Right atrium auricular region (tissue), 2 donors: ENCODE data around the gene COMT. TPM values are rescaled to one million over a fixed set of nuclear protein-coding genes. Genes with fewer than 3 reads are reported as not detected.

Experiments used
- DNase-seq: peaks from one replicate; pipeline ENCODE4 v3.0.0-alpha.2; 2019; ENCODE audit warnings: low spot score
- H3K27ac ChIP-seq, 2 donors: fragments of 200-600 bp; sonication (generic); 1 replicate in 1 of 2; 2 replicates in 1 of 2; pipeline ENCODE4 v1.5.1; 2016 to 2019
- H3K27me3 ChIP-seq, 2 donors: fragments of 200-600 bp; sonication (generic); one replicate each; pipeline versions ENCODE4 v1.5.1 to v1.6.0; 2017 to 2019
- H3K36me3 ChIP-seq: fragments of 200-600 bp; sonication (generic); one replicate; pipeline ENCODE4 v1.5.1; 2016
- H3K4me1 ChIP-seq, 2 donors: fragments of 200-600 bp; sonication (generic); one replicate each; pipeline versions ENCODE4 v1.5.1 to v1.6.0; 2017 to 2019
- H3K4me3 ChIP-seq, 2 donors: fragments of 200-600 bp; sonication (generic); 1 replicate in 1 of 2; 2 replicates in 1 of 2; pipeline ENCODE4 v1.5.1; 2017 to 2019; ENCODE audit warnings: mild to moderate bottlenecking in 1 of 2, moderate library complexity in 1 of 2
- H3K9me3 ChIP-seq, 2 donors: fragments of 200-600 bp; sonication (generic); one replicate each; pipeline ENCODE4 v1.5.1; 2019
- CTCF ChIP-seq, 2 donors: fragments of 200-600 bp; sonication (generic); IDR thresholded peaks; one replicate each; pipeline ENCODE4 v1.5.1; 2019; ENCODE audit warnings: antibody characterized with exemption in 2 of 2
- total RNA-seq, 2 donors: library from RNA; depleted of rRNA; stranded (reverse); fragments of >200 nt; gene quantifications; one replicate each; pipeline ENCODE4 v1.1.0, GENCODE V29; 2016

Gene COMT
- total RNA-seq, 2 donors from 2014 or later: 142 to 195 TPM

- Histone ChIP-seq H3K4me1 (peaks cover 0 to 53% of the 10 kb centered on the region in 2 donors), H3K27me3 (no peaks in the 10 kb centered on the region), H3K36me3 (peaks cover 4% of the 10 kb centered on the region), H3K27ac (peak overlapping the region; percentile 19 to 52), H3K4me3 (peak overlapping the region in 1 of 2 donors; percentile 29), H3K9me3 (no peaks in the 10 kb centered on the region)
- no peak for DNase-seq
- no peak for TF ChIP-seq CTCF (IDR thresholded peaks at IDR 0.05)
Measured at GRCh38 chr22:19958083-19959042, 16.8 kb downstream of the COMT start.

GRCh38 chr22:19959043-19959586 lies 17.5 kb downstream of the COMT start:
- Histone ChIP-seq H3K36me3 (peaks cover 12% of the 10 kb centered on the region), H3K9me3 (no peaks in the 10 kb centered on the region), H3K27ac (peak overlapping the region; percentile 19 to 52), H3K4me3 (peak overlapping the region in 1 of 2 donors; percentile 29), H3K27me3 (no peaks in the 10 kb centered on the region), H3K4me1 (peaks cover 0 to 46% of the 10 kb centered on the region in 2 donors)
- no peak for TF ChIP-seq CTCF (IDR thresholded peaks at IDR 0.05)
- DNase-seq: peak; percentile 84

GRCh38 chr22:19959587-19960490 lies 18.3 kb downstream of the COMT start:
- no peak for DNase-seq
- TF ChIP-seq CTCF (IDR thresholded peaks at IDR 0.05): no peak
- Histone ChIP-seq H3K9me3 (no peaks in the 10 kb centered on the region), H3K4me3 (peak overlapping the region in 1 of 2 donors; percentile 29), H3K27ac (peak overlapping the region; percentile 19 to 52), H3K4me1 (peaks cover 0 to 46% of the 10 kb centered on the region in 2 donors), H3K27me3 (no peaks in the 10 kb centered on the region), H3K36me3 (peaks cover 16% of the 10 kb centered on the region)

- DNase-seq: no peak
- no peak for TF ChIP-seq CTCF (IDR thresholded peaks at IDR 0.05)
- no peak overlapping the region for H3K27ac ChIP-seq
- H3K36me3 ChIP-seq: peaks cover 19% of the 10 kb centered on the region
- no peaks in the 10 kb centered on the region for H3K9me3 ChIP-seq
- peaks cover 0 to 39% of the 10 kb centered on the region in 2 donors for H3K4me1 ChIP-seq
- no peak overlapping the region for H3K4me3 ChIP-seq
- H3K27me3 ChIP-seq: no peaks in the 10 kb centered on the region
Measured at GRCh38 chr22:19960491-19961200, 19.1 kb downstream of the COMT start.

GRCh38 chr22:19961201-19961580 lies 19.6 kb downstream of the COMT start:
- Histone ChIP-seq H3K9me3 (no peaks in the 10 kb centered on the region), H3K27ac (no peak overlapping the region), H3K36me3 (peaks cover 19% of the 10 kb centered on the region), H3K4me3 (no peak overlapping the region), H3K4me1 (peaks cover 0 to 37% of the 10 kb centered on the region in 2 donors), H3K27me3 (no peaks in the 10 kb centered on the region)
- no peak for DNase-seq
- no peak for TF ChIP-seq CTCF (IDR thresholded peaks at IDR 0.05)
